AG08395 (cell line): ENCODE results near the gene FAM53A.
"Not testable (repeated sequence)": the region's sequence is repeated elsewhere in the genome, so short reads cannot be mapped to it uniquely, and the experiment has no call there.

Experiments used
- DNase-seq: peaks from one replicate; pipeline ENCODE4 v3.0.0; 2012; ENCODE audit warnings: mixed read lengths, low spot score

Gene FAM53A

GRCh38 chr4:1622238-1622637 is 61.9 kb downstream of the FAM53A start:
- no peak for DNase-seq

DNA sequence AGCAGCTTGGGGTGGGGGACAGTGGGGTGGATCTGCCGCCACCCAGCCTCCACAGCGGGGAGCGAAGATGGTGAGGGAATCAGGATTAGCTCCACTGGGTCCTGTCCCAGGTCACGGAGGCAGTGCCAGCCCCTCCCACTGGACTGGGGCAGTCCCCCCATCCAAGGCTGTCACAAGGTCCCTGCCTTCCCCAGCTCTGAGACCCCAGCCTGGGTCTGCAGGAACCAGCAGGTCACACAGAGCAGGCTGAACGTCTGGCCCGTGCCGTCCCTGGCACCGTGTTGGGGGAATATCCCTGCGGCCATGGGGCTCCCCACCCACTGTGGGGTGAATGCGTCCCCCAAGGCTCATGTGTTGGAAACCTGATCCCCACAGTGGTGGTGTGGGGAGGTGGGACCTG is 62.6 kb downstream of the FAM53A start:
- DNase-seq = no peak

- no peak for DNase-seq
These were observed 64.9 kb downstream of the FAM53A start for GRCh38 chr4:1619151-1619672.

DNA sequence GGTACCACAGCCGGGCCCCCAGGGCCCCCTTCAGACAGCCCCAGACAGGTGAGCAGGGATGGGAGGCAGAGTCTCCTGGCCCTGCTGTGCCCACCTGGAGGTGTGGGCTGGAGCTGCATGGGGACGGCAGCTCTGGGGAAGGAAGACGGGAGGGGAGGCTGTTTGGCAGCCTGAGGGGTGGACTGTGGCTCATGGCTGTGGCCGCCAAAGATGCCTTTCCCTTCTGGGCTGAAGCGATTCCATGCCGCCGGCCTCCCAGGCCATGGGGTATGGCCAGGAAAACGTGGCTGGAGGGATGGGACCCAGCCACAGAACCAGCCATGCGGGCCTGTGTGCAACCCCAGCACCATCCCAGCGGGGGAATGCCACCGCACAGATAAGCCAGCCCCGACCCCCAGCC is 65.7 kb downstream of the FAM53A start:
- no peak for DNase-seq

DNA sequence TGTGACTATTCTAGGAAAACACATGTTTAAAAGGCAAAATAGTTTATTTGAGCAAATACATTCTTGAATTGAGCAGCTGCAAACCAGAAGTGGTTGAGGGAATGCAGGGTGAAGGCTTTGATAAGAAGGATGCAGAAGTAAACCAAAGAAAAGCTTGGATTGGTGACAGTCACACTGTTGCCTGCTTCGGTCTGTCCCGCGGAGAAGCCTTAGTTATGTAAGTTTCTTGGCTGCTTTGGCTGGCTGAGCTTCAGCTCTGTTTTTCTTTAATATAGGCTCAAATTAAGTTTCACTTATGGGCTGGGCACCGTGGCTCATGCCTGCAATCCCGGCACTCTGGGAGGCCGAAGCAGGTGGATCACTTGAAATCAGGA is 67.6 kb downstream of the FAM53A start:
- no peak for DNase-seq

- no peak for DNase-seq
These were observed 68.1 kb downstream of the FAM53A start for GRCh38 chr4:1615786-1616556.

DNA sequence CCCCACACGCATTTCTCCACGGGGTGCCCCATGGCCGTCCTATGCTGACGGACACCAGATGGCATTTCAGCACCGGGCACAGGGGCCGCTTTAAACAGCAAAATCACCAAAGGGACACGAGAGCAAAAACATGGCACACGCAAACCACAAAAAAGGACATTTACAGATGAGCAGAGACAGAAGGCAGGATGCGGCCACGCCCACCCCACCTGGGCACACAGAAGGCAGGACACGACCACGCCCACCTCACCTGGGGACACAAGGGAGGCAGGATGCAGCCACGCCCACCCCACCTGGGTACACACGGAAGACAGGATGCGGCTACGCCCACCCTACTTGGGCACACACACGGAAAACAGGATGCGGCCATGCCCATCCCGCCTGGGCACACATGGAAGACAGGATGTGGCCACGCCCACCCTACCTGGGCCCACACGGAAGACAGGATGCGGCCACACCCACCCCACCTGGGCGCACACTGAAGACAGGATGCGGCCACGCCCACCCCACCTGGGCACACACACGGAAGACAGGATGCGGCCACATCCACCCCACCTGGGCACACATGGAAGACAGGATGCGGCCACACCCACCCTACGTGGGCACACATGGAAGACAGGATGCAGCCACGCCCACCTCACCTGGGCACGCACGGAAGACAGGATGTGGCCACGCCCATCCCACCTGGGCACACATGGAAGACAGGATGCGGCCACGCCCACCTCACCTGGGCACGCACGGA is 69.1 kb downstream of the FAM53A start:
- no peak for DNase-seq

DNA sequence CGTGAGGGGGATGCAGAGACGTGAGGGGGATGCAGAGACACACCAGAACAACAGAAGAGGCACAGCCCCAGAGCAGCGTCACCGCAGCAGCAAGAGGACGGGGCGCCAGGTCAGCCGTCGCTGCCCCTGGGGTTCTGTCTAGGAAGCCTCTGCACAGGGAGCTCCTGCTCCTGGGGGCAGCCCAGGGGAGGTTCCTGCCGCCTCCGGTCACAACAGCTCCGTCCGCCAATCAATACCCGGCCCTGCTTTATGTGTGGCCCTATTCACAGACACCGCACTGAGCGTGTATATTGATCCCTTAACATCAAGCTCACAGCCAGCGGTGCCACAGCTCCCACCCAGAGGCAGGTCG is 69.6 kb downstream of the FAM53A start:
- no peak for DNase-seq

DNA sequence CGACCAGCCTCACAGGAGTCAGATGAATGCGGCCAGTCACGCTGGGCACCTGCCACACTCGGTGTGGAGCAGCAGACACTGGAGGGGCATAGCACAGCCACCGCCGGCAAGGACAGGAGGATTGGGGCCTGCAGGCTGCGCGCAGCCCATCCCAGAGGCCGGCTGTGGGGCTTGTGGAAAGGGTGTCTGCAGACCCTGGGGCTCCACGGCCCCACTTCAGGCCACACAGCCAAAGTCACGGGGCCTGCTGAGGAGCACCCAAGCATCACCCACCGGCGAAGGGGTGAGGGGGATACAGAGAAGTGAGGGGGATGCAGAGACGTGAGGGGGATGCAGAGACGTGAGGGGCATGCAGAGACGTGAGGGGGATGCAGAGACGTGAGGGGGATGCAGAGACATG is 70.1 kb downstream of the FAM53A start:
- DNase-seq = no peak

GRCh38 chr4:1613099-1613495 is 71.0 kb downstream of the FAM53A start:
- DNase-seq = no peak

DNA sequence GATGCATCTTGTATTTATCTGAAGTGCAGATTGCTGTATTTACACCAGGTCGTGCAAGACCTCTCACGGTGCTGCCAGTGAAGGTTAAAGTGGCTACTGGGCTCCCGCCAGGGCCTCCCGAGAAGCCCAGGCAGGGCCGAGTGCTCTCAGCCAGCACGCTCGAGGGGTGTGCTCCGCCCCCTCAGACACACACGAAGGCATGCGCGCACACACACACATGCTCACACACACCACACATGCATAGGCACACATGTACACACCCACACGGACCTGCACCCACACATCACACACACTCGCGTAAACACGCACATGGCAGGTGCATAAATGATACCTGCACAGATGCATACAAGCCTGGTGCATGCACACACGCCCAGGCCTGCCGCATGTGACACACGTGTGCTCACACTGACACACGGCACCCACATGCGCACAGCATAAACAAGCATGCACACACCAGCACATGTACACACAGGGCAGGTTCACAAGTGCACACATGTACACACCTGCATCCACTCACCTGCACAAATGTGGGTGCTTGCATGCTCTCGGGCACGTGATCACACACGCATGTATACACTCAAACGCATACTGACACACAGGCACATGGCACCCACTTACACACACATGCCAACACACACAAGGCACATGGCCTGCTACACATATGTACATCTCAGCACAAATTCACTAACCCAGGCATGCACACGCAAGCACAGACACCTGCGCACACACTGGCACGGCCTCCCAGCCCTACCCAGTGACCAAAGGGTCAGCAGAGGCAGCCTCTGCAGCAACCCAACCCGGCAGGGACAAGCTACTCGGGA is 71.6 kb downstream of the FAM53A start:
- DNase-seq = no peak

DNA sequence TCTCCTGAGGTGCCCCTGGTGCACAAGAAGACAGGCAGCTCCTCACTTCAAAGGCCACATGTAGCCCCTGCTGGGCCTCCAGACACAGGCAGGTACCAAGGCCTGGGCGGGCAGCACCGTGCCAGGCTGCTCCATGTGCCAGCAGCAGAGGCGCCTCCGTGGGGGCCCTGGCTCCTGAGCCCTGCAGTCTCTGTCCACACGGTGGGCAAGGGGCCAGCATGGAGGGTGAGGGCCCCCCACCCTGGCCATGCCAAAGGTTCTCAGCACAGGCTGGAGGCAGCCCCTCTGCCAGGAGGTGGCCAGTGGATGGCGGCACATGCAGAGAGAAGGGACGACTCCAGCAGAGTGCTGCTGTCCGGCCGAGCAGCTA is 72.6 kb downstream of the FAM53A start:
- no peak for DNase-seq

- no peak for DNase-seq
These were observed 73.2 kb downstream of the FAM53A start for GRCh38 chr4:1610791-1611500.

- no peak for DNase-seq
These were observed 74.0 kb downstream of the FAM53A start for GRCh38 chr4:1609901-1610790.

DNA sequence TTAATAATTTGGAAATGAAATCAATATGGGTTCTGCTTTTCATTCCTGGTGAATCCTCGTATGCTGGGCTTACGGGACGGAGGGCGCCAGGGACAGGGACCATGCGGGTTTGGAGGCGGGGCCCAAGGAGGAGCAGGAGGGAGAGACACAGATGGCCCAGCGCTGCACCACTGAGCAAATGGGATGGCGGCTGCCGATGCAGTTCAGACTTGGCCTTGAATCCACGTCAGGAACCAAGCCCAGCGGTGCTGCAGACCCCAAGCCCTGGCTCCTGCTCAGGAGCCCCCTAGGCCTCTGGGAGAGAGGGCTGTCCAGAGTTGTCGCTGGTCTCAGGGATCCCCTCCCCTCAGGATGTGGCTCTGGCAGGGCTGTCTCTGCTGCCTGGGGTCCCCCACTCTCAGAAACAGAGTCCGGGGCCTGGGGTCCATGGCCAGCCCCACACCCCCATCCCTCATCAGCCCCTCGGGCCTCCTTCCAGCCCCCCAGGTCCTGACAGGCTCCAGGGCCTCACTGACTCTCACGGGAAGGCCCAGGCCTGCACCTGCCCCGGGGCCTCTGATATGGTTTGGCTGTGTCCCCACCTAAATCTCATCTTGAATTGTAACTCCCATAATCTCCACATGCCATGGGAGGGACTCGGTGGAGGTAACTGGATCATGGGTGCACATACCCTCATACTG is 75.2 kb downstream of the FAM53A start:
- DNase-seq = no peak

DNA sequence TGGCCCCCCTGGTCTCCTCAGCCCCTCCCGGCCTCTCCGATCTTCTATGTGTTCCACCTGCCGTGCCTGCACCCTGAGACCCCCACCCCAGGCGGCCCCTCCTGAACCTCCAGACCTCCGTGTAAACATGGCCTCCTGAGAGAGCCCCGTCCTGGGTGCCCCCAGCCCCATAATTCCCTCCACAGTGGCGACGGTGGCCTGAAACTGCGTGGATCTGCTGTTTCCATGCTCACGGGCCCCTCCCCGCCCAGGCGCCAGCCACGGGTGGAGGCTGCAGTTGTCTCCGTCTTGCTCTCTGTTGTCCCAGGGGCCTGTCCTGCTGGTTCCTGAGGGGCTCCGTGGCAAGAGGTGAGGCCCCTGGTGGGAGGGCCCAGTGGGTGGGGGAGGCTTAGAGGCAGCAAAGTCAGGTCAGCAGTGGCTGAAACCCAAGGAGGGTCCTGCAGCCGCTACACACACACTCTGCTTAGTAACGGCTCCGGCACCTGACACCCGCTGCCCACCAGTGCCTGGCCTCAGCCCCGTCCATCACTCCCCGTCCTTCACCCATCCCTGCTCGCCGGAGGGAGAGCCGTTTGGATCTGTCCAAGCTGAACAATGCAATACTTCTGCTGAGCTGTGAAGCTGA is 75.8 kb downstream of the FAM53A start:
- no peak for DNase-seq

- not testable (repeated sequence) for DNase-seq
These were observed 76.5 kb downstream of the FAM53A start for GRCh38 chr4:1607436-1608195.

- DNase-seq = no peak
These were observed 79.4 kb downstream of the FAM53A start for GRCh38 chr4:1604706-1605205.

GRCh38 chr4:1604181-1604705 is 79.9 kb downstream of the FAM53A start:
- DNase-seq = peak; percentile 25
